ENCODE results near the gene TENM3. TPM values are rescaled to one million over a fixed set of nuclear protein-coding genes. Genes with fewer than 3 reads are reported as not detected.
"Not testable (repeated sequence)": the region's sequence is repeated elsewhere in the genome, so short reads cannot be mapped to it uniquely, and the experiment has no call there.

Gene TENM3
- total RNA-seq, 1 experiment from 2014 or later: not detected

DNA sequence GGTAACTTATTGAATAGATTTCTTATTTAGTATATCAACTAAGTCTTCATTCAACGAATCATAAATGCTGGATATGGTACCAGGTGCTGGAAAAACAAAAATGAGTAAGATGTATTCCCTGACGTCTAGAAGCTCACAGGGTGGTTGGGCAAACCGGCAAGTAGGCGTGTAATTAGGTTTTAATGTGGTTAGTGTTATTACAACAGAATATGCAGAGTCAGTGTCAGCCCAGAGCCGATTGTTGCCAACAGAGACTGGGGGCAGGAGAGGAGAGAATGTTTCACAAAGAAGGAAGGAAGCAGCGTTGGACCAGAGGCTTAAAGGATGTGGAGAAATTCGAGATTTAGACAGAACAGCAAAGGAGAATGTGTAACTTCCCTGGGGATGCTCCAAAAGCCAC, 111.7 kb downstream of the TENM3 start:
- Histone ChIP-seq H3K4me3 (ENCODE audit: low read length) (no peak overlapping the region), H2AFZ (ENCODE audit: low read length) (no peak overlapping the region), H3K9ac (ENCODE audit: low read length) (no peak overlapping the region), H3K27me3 (ENCODE audit: low read length) (no peaks in the 10 kb centered on the region), H3K27ac (ENCODE audit: low read length) (no peak overlapping the region), H3K9me2 (replicated peaks; ENCODE audit: insufficient read depth, low read length) (no peaks in the 10 kb centered on the region), H3K79me2 (ENCODE audit: low read length) (no peaks in the 10 kb centered on the region), H3K9me3 (ENCODE audit: low read length) (no peaks in the 10 kb centered on the region), H3K4me2 (ENCODE audit: low read depth, low read length, poor library complexity, severe bottlenecking) (no peak overlapping the region), H3K4me1 (ENCODE audit: low read length) (no peaks in the 10 kb centered on the region), H4K20me1 (ENCODE audit: insufficient read depth, low read depth, low read length) (no peaks in the 10 kb centered on the region), H3K36me3 (ENCODE audit: insufficient read depth, low read length) (no peaks in the 10 kb centered on the region)
- no peak for DNase-seq

DNA sequence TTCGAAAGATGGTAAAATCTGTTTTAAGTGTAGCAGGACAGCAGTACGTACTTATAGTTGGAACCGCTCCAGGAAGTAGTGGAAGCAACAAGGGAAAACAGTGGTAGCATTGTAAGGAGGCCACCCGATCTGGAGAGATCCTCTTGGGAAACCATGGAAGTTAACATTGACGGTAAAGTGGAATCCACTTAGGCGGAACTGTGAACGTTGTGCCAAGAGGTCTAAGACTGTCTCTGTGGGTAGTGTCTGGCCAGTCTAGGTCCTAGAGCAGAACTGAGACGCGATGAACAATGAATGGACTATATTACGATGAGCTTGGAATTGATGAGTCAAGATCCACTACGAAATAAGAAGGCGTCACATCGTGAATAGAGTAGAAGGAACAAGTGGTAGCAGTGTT, 124.0 kb downstream of the TENM3 start:
- Histone ChIP-seq H3K9me2 (replicated peaks; ENCODE audit: insufficient read depth, low read length) (no peaks in the 10 kb centered on the region), H3K36me3 (ENCODE audit: insufficient read depth, low read length) (no peaks in the 10 kb centered on the region), H3K27ac (ENCODE audit: low read length) (no peak overlapping the region), H3K4me2 (ENCODE audit: low read depth, low read length, poor library complexity, severe bottlenecking) (no peak overlapping the region), H3K27me3 (ENCODE audit: low read length) (no peaks in the 10 kb centered on the region), H2AFZ (ENCODE audit: low read length) (no peak overlapping the region), H3K4me1 (ENCODE audit: low read length) (no peaks in the 10 kb centered on the region), H3K79me2 (ENCODE audit: low read length) (no peaks in the 10 kb centered on the region), H3K4me3 (ENCODE audit: low read length) (no peak overlapping the region), H3K9ac (ENCODE audit: low read length) (no peak overlapping the region), H4K20me1 (ENCODE audit: insufficient read depth, low read depth, low read length) (no peaks in the 10 kb centered on the region), H3K9me3 (ENCODE audit: low read length) (no peaks in the 10 kb centered on the region)
- no peak for DNase-seq

DNA sequence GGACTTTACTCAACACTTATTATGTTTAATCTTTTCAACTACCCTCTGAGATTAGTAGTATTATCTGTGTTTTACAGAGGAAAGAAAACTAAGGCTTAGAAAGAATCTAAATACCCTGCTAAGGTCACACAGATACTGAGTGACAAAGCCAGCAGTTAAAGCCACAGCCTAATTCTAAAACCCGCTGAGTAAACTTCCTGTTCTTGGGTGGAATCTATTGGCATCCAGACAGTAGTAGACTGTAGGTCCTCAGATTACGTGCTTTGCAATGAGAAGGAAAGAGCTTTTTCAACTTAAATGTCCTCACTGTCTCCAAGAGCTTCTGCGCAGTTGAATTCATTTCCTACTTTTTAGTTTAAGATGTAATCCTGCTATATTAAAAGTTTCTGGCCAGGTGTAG, 126.0 kb downstream of the TENM3 start:
- no peaks in the 10 kb centered on the region for H3K9me2 ChIP-seq (replicated peaks; ENCODE audit: insufficient read depth, low read length)
- H3K36me3 ChIP-seq (ENCODE audit: insufficient read depth, low read length): no peaks in the 10 kb centered on the region
- H3K4me2 ChIP-seq (ENCODE audit: low read depth, low read length, poor library complexity, severe bottlenecking): no peak overlapping the region

GRCh38 chr4:182370491-182370890, 127.3 kb downstream of the TENM3 start:
- H3K36me3 ChIP-seq (ENCODE audit: insufficient read depth, low read length): no peaks in the 10 kb centered on the region

More for the DNA sequence above, 126.0 kb downstream of the TENM3 start:
- Histone ChIP-seq H3K9me3 (ENCODE audit: low read length) (no peaks in the 10 kb centered on the region), H3K27me3 (ENCODE audit: low read length) (no peaks in the 10 kb centered on the region), H4K20me1 (ENCODE audit: insufficient read depth, low read depth, low read length) (no peaks in the 10 kb centered on the region), H3K4me3 (ENCODE audit: low read length) (no peak overlapping the region), H2AFZ (ENCODE audit: low read length) (no peak overlapping the region), H3K9ac (ENCODE audit: low read length) (no peak overlapping the region), H3K27ac (ENCODE audit: low read length) (no peak overlapping the region), H3K4me1 (ENCODE audit: low read length) (no peaks in the 10 kb centered on the region), H3K79me2 (ENCODE audit: low read length) (no peaks in the 10 kb centered on the region)
- no peak for DNase-seq

GRCh38 chr4:182380771-182381181, 137.6 kb downstream of the TENM3 start:
- no peak overlapping the region for H3K27ac ChIP-seq (ENCODE audit: low read length)
- no peak for DNase-seq

More at GRCh38 chr4:182370491-182370890, 127.3 kb downstream of the TENM3 start:
- no peak overlapping the region for H3K9ac ChIP-seq (ENCODE audit: low read length)
- H3K9me2 ChIP-seq (replicated peaks; ENCODE audit: insufficient read depth, low read length): no peaks in the 10 kb centered on the region
- H3K79me2 ChIP-seq (ENCODE audit: low read length): no peaks in the 10 kb centered on the region
- no peak overlapping the region for H3K4me2 ChIP-seq (ENCODE audit: low read depth, low read length, poor library complexity, severe bottlenecking)
- no peaks in the 10 kb centered on the region for H3K4me1 ChIP-seq (ENCODE audit: low read length)
- no peaks in the 10 kb centered on the region for H4K20me1 ChIP-seq (ENCODE audit: insufficient read depth, low read depth, low read length)
- H3K4me3 ChIP-seq (ENCODE audit: low read length): no peak overlapping the region
- no peak overlapping the region for H2AFZ ChIP-seq (ENCODE audit: low read length)
- no peak overlapping the region for H3K27ac ChIP-seq (ENCODE audit: low read length)
- no peaks in the 10 kb centered on the region for H3K9me3 ChIP-seq (ENCODE audit: low read length)
- DNase-seq: no peak
- no peaks in the 10 kb centered on the region for H3K27me3 ChIP-seq (ENCODE audit: low read length)

DNA sequence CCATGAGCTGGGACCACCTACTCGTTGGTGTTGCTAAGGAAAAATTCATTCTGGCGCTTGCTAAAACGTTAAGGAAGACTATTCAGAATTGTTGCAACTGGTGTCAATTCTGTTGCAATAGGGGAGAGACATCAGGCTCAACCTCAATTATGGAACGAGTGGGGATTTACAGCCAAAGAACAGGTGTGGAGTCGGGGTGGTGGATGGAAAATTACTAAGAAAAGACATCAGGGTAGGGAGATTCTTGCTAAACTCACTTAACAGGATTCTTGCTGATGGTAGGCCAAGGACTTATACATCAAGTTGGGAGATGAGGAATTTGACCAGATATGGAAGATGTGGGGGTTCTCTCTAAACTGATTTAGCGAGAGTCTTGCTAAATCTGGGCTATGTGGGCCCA, 139.7 kb downstream of the TENM3 start:
- no peaks in the 10 kb centered on the region for H3K9me3 ChIP-seq (ENCODE audit: low read length)
- no peak overlapping the region for H3K9ac ChIP-seq (ENCODE audit: low read length)
- no peaks in the 10 kb centered on the region for H3K4me1 ChIP-seq (ENCODE audit: low read length)
- no peaks in the 10 kb centered on the region for H3K36me3 ChIP-seq (ENCODE audit: insufficient read depth, low read length)
- no peaks in the 10 kb centered on the region for H3K79me2 ChIP-seq (ENCODE audit: low read length)
- H2AFZ ChIP-seq (ENCODE audit: low read length): no peak overlapping the region
- no peaks in the 10 kb centered on the region for H3K9me2 ChIP-seq (replicated peaks; ENCODE audit: insufficient read depth, low read length)
- no peak overlapping the region for H3K4me3 ChIP-seq (ENCODE audit: low read length)
- no peak for DNase-seq
- no peaks in the 10 kb centered on the region for H3K27me3 ChIP-seq (ENCODE audit: low read length)
- H4K20me1 ChIP-seq (ENCODE audit: insufficient read depth, low read depth, low read length): no peaks in the 10 kb centered on the region
- H3K4me2 ChIP-seq (ENCODE audit: low read depth, low read length, poor library complexity, severe bottlenecking): no peak overlapping the region
- no peak overlapping the region for H3K27ac ChIP-seq (ENCODE audit: low read length)

More at GRCh38 chr4:182380771-182381181, 137.6 kb downstream of the TENM3 start:
- Histone ChIP-seq H3K9ac (ENCODE audit: low read length) (no peak overlapping the region), H3K4me3 (ENCODE audit: low read length) (no peak overlapping the region), H3K4me2 (ENCODE audit: low read depth, low read length, poor library complexity, severe bottlenecking) (no peak overlapping the region), H4K20me1 (ENCODE audit: insufficient read depth, low read depth, low read length) (no peaks in the 10 kb centered on the region), H3K79me2 (ENCODE audit: low read length) (no peaks in the 10 kb centered on the region), H3K27me3 (ENCODE audit: low read length) (no peaks in the 10 kb centered on the region), H3K9me3 (ENCODE audit: low read length) (no peaks in the 10 kb centered on the region), H2AFZ (ENCODE audit: low read length) (no peak overlapping the region), H3K4me1 (ENCODE audit: low read length) (no peaks in the 10 kb centered on the region), H3K36me3 (ENCODE audit: insufficient read depth, low read length) (no peaks in the 10 kb centered on the region), H3K9me2 (replicated peaks; ENCODE audit: insufficient read depth, low read length) (no peaks in the 10 kb centered on the region)

DNA sequence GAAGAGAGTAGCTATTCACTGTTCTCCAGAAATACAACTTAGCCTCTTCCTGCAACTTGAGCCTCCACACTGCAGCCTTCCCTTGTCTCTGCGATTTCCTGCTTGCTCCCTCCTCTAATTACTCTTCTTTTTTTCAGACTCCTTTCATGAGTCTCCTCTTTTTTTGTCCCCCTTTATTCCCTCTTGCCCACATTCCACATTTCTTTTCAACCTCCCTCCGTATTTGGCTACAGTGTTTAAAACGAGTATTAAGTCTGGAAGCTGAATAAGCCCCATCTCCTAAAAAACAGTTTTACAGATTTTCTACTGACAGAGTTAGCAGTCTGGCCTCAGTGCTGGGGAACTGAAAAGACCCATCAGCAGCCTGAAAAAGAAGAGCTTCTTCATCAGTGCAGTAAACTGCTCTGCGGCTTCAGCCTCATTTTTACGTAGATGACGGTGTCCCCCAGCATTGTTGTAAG, 141.5 kb downstream of the TENM3 start:
- Histone ChIP-seq H3K4me3 (ENCODE audit: low read length) (no peak overlapping the region), H2AFZ (ENCODE audit: low read length) (no peak overlapping the region), H3K36me3 (ENCODE audit: insufficient read depth, low read length) (no peaks in the 10 kb centered on the region), H3K4me1 (ENCODE audit: low read length) (no peaks in the 10 kb centered on the region), H3K27me3 (ENCODE audit: low read length) (no peaks in the 10 kb centered on the region), H3K9me2 (replicated peaks; ENCODE audit: insufficient read depth, low read length) (no peaks in the 10 kb centered on the region), H3K9me3 (ENCODE audit: low read length) (no peaks in the 10 kb centered on the region), H3K4me2 (ENCODE audit: low read depth, low read length, poor library complexity, severe bottlenecking) (no peak overlapping the region), H3K79me2 (ENCODE audit: low read length) (no peaks in the 10 kb centered on the region), H3K27ac (ENCODE audit: low read length) (no peak overlapping the region), H3K9ac (ENCODE audit: low read length) (no peak overlapping the region), H4K20me1 (ENCODE audit: insufficient read depth, low read depth, low read length) (no peaks in the 10 kb centered on the region)
- no peak for DNase-seq

GRCh38 chr4:182385897-182386296, 142.7 kb downstream of the TENM3 start:
- Histone ChIP-seq H3K27me3 (ENCODE audit: low read length) (no peaks in the 10 kb centered on the region), H3K4me1 (ENCODE audit: low read length) (no peaks in the 10 kb centered on the region), H3K36me3 (ENCODE audit: insufficient read depth, low read length) (no peaks in the 10 kb centered on the region), H3K9me2 (replicated peaks; ENCODE audit: insufficient read depth, low read length) (no peaks in the 10 kb centered on the region), H4K20me1 (ENCODE audit: insufficient read depth, low read depth, low read length) (no peaks in the 10 kb centered on the region), H3K9ac (ENCODE audit: low read length) (no peak overlapping the region), H3K27ac (ENCODE audit: low read length) (no peak overlapping the region), H3K4me2 (ENCODE audit: low read depth, low read length, poor library complexity, severe bottlenecking) (no peak overlapping the region), H3K79me2 (ENCODE audit: low read length) (no peaks in the 10 kb centered on the region), H2AFZ (ENCODE audit: low read length) (no peak overlapping the region), H3K4me3 (ENCODE audit: low read length) (no peak overlapping the region), H3K9me3 (ENCODE audit: low read length) (no peaks in the 10 kb centered on the region)
- no peak for DNase-seq

GRCh38 chr4:182386576-182386975, 143.4 kb downstream of the TENM3 start:
- not testable (repeated sequence) for H3K27me3 ChIP-seq (ENCODE audit: low read length); H4K20me1 ChIP-seq (ENCODE audit: insufficient read depth, low read depth, low read length); H3K79me2 ChIP-seq (ENCODE audit: low read length); H3K4me2 ChIP-seq (ENCODE audit: low read depth, low read length, poor library complexity, severe bottlenecking); H3K4me3 ChIP-seq (ENCODE audit: low read length); H3K9ac ChIP-seq (ENCODE audit: low read length); H3K27ac ChIP-seq (ENCODE audit: low read length); H3K4me1 ChIP-seq (ENCODE audit: low read length); H3K9me3 ChIP-seq (ENCODE audit: low read length); H3K9me2 ChIP-seq (replicated peaks; ENCODE audit: insufficient read depth, low read length); H3K36me3 ChIP-seq (ENCODE audit: insufficient read depth, low read length); DNase-seq; H2AFZ ChIP-seq (ENCODE audit: low read length)
